Measurements from ENCODE around the gene ICE2.

ICE2 gene

GRCh38 chr15:60483042-60483441 lies 4.1 kb upstream of the ICE2 start:
- no peak for TF ChIP-seq CTCF (IDR thresholded peaks at IDR 0.05; ENCODE audit: insufficient read depth, low read depth, low read length, missing control alignments)
- H3K4me3 ChIP-seq (ENCODE audit: low read depth, low read length): no peak overlapping the region
- no peak for DNase-seq (ENCODE audit: low read depth)

- DNase-seq (ENCODE audit: low read depth): no peak
- no peak for TF ChIP-seq CTCF (IDR thresholded peaks at IDR 0.05; ENCODE audit: insufficient read depth, low read depth, low read length, missing control alignments)
- H3K4me3 ChIP-seq (ENCODE audit: low read depth, low read length): no peak overlapping the region
These were observed 1.9 kb upstream of the ICE2 start for GRCh38 chr15:60480888-60481287.

- peak overlapping the region; percentile 92 for H3K4me3 ChIP-seq (ENCODE audit: low read depth, low read length)
- no peak for TF ChIP-seq CTCF (IDR thresholded peaks at IDR 0.05; ENCODE audit: insufficient read depth, low read depth, low read length, missing control alignments)
- peak; percentile 61 for DNase-seq (ENCODE audit: low read depth)
These were observed 1.2 kb upstream of the ICE2 start for GRCh38 chr15:60480149-60480548.

DNA sequence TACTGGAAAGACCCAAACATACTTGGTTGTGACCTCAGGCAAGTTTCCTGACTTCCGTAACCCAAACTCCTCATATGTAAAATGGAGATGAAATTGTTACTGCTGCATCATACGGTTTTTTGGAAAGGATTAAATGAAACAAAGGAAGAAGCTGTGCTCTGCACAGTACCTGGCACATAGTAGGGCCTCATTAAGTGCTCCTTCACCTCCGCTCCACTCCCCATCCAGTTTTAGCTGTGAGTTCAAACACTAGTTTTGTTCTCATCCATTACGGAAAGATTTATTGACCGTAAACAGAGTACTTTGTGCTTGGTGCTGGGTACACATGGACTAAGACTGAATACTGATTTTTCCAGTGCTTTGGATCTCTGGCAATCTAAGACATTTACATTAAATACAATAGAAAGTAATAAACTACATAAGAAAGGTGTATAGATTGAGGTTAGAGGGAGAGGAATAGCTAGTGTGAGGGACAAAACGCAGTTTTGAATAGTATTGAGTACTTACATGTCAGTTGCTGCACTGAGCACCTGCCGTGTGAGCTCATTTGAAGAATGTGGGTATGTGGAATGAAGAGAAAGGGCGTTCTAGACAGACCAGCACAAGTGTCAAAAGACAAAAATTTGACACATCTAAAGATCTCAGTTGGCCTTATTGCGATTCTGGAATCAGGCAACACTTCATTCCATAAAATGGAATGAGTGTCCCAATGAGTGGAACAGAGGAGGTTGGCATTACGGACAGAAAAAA lies 594 bp upstream of the ICE2 start:
- TF ChIP-seq CTCF (IDR thresholded peaks at IDR 0.05; ENCODE audit: insufficient read depth, low read depth, low read length, missing control alignments): no peak
- DNase-seq (ENCODE audit: low read depth): peak; percentile 52
- H3K4me3 ChIP-seq (ENCODE audit: low read depth, low read length): peak overlapping the region; percentile 92

DNA sequence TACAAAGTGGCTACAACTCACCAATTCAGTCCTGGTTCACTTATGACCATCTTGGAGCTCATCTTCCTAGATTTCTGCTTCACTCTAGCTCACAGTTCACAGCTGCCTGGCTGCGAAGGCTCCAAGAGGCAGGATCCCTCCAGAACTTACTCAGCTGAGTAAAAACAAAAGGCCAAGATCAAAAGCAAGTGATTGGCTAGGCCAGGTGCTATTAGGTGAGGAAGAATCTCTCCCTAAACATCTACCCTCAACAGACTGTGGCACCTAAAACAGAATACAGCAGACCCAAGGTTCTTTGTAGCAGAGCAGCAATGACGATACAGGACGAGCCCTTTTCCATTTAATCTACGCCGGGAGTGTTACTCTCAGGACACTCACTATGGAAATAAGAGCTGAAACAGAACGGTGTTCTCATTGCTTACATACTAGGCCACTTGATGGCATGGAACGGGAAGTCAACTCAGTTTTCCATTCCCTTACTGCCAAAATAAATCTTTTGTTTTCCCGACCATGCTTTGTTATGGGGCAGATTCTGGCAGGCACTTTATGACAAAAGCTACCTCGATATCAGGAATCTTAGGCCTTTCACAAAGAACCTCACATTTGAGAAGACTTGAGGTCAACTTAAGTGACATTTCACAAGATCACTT lies 901 bp downstream of the ICE2 start:
- peak; percentile 31 for DNase-seq (ENCODE audit: low read depth)
- peak overlapping the region; percentile 92 for H3K4me3 ChIP-seq (ENCODE audit: low read depth, low read length)
- no peak for TF ChIP-seq CTCF (IDR thresholded peaks at IDR 0.05; ENCODE audit: insufficient read depth, low read depth, low read length, missing control alignments)

DNA sequence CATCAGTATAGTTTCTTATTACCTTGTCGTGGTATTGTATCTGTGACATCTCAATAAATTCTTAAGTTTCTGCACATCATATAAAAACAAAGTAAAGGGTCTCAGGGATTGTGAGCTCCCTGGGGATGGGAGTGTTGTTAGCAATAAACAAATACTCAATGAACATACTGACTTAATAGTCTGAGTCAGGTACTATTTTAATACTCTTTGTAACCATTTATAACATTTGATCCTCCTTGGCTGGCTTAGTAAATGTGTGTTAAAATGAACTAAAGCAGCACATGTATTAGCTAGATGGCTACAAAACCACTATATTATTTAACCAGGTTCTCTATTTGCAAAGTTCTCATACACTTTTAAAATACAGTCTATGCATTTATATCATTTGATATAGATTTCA lies 1.8 kb downstream of the ICE2 start:
- no peak for DNase-seq (ENCODE audit: low read depth)
- no peak for TF ChIP-seq CTCF (IDR thresholded peaks at IDR 0.05; ENCODE audit: insufficient read depth, low read depth, low read length, missing control alignments)

More for the DNA sequence above, 1.8 kb downstream of the ICE2 start:
- H3K4me3 ChIP-seq (ENCODE audit: low read depth, low read length): peak overlapping the region; percentile 92

Data from GM12865 (cell line).